Measurements from ENCODE around the gene LINC01488.

The LINC01488 gene

DNA sequence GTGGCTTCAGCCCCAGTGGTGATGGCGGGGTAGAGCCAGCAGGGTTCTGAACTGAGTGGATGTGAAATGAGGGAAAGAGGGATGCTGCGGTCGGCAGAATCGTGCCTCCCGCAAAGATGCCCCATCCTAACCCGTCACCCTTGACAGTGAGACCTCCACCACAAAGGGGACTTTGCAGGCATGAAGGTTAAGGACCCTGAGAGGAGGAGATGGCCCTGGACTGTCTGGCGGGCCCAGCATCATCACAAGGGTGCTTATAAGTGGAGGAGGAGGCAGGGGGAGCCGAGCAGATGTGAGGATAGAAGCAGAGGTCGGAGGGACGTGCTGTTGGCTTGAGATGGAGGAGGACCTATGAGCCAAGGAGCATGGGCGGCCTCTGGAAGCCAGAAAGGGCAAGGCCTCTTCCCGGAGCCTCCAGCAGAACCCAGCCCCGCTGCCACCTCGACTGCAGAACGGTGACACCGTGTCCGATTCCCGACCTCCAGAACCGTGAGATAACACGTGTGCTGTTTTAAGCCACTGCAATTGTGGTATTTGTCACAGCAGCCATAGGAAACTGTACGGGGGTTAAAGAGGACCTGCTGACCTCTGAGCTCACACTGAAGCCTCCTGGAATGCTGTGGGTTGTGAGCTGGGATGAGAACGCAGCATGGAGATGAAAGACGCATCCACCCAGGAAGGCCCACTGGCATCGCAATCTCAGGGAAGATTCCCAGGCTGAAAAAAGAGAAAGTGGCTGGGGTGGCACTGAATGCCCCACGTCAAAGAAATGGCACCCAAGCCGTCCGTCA is 10.9 kb downstream of the LINC01488 start:
- FAIRE-seq (no peak), DNase-seq (ENCODE audit: low spot score) (peak; percentile 41)

DNA sequence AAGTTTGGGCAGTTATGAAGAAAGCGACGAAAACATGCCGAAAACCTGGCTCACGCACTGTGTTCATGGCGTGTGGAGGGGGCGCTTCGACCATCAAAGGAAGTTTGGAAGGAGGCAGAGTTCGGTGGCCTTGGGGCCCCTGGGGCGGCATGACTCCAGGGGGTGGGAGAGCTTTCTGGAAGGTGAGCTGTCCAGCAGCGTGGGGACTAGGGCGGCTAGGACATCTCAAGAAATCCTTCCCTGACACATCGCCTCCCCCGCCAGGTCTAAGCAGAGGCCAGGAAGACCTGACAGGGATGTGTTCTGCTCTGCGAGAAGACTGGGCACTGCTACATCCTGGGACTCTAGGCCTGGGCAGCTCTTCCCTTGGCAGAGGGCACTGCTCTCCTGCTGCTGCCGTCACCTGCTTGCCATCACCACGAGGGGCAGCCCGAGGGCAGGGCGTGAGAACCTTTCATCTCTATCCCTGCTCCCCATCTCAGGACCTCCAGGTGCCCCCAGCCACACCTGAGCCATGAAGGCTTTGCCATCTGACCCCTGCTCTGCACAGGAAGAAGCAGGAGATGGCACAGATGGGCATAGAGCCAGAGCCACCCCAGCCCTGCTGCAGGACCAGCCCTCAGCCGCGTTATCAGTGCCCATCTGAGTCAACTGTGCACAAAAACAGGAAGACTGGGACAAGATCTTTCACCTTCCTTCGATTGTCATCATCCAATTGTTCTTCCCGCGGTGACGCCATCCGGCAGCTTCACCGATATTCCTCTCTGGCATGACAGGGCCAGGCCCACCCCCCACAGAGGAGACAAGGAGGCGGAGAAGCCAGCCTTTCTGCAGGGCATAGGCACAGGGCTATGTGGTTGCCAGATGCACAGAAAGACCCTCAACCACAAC is 12.7 kb downstream of the LINC01488 start:
- no peak for DNase-seq (ENCODE audit: low spot score)
- no peak for FAIRE-seq

DNA sequence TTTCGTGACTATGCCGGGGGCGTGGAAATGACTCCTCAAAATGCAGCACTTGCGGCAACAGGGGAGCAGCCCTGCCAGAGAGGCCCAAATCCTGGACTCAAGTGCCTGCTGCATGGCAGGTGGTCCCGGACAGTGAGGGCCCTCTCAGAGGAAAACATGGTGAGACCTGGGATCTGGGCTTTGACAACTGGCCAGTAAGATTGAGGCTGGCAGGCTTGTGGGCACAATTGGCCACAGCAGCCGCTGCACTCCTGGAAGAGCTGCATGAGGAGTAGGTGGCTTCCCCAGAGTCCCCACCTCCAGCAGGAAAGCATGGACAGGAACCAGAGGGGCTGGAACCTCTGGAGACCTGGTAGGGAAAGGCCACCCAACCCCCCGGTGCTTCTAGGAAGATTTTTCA is 13.4 kb downstream of the LINC01488 start:
- FAIRE-seq (no peak), DNase-seq (ENCODE audit: low spot score) (no peak)

DNA sequence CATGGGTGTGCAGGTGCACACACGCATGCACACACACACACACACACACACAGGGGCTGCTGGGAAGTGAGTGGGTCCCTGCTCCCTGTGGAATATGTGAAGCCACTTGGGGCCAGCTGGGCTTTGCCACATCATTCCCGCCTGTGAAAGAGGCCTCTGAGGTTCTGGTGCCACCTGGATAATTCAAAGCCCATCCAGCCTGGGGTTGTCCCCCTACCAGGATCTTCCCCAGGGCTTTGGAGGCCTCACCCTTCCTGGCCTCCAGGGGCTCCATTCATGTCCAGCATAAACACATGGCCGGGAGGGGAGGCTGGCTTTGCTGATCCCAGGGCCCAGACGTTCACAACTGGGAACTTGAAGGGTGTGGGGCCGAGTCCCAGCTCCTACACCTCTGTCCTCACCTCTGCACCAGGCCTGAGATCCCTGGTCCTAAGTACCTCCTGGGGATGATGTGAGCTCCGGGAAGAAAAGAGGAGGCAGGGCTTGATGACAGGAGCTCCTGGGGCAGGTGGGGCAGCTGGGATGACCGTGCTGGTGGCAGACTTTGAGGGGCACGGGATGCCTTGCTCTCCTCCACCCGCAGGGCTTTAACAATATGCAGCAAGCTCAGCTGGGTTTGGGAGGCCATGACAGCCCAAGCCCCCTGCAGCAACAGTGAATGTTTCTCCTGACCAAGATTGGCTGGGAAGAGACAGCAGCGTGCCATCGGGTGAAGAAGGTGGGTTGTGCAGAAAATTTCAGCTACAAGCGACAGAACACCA is 14.2 kb downstream of the LINC01488 start:
- FAIRE-seq (no peak), DNase-seq (ENCODE audit: low spot score) (no peak)

DNA sequence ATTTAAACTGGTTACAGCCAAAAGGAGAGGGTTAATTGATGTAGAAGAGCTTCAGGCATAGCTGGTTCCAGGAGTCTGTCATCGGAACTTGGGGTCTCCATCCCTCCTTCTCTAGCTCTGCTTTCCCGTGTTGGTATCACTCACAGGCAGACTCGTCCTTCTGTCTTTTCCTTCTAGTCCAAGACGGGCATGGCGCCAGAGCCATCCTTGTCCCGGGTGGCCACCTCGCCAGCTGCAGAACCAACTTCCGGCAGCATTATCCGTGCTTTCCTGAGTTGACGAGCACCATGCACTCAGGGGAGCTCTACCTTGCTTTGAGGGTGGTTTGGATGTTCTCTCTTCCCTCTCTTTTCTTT is 14.7 kb downstream of the LINC01488 start:
- no peak for DNase-seq (ENCODE audit: low spot score)
- no peak for FAIRE-seq

DNA sequence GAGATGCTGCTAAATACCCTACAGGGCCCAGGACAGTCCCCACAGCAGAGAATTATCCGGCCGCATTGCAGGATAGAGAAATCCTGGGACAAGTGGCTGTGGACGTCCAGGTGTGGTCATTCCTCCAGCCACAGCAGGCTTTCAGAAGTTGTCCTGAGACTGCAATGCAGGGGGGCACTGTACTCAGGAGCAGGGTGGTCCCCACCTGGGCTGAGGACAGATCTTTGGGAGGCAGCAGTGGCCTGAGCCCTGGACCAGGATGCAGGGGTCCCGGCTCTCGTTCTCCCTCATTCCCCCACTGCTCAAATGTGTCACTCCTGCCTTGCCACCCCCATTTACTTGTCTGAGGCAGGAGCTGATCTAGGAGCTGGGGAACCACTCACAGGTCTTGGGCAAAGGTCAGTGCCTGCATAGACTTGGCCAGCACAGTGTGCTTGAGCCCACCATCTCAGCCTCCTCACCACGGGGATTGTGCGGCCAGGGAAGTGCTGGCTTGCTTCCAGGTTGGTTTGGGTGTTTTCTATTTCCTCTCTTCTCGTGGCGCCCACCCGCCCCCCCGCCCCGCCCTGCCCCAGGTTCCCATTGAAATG is 15.3 kb downstream of the LINC01488 start:
- FAIRE-seq (no peak), DNase-seq (ENCODE audit: low spot score) (no peak)

DNA sequence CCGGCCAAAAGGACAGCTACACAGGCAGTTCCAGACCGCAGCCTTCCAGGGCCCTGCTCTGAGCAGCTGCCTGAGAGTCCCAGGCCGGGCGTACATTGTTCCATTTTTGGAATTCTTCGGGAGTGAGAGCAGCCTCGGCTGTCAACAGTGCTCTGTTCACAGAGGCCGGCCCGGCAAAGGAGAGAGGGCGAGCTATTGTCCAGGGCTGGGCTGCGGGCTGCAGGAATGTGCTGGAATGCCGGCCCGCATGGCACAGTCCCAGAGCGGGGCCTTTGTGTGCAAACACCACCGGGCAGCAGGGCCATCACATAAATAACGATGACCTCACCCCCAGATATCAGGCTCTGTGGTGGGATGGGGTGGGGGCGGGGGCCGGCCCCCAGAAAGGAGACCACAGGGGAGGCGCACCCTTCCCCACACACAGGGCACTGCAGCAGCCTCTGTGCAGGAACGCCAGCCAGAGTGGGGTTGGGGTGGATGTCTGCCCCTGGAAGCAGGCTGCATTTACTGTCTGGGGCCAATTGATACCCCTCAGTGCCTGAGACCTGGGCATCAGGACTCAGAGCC is 15.8 kb downstream of the LINC01488 start:
- FAIRE-seq (peak; percentile 79), DNase-seq (ENCODE audit: low spot score) (peak; percentile 94)

DNA sequence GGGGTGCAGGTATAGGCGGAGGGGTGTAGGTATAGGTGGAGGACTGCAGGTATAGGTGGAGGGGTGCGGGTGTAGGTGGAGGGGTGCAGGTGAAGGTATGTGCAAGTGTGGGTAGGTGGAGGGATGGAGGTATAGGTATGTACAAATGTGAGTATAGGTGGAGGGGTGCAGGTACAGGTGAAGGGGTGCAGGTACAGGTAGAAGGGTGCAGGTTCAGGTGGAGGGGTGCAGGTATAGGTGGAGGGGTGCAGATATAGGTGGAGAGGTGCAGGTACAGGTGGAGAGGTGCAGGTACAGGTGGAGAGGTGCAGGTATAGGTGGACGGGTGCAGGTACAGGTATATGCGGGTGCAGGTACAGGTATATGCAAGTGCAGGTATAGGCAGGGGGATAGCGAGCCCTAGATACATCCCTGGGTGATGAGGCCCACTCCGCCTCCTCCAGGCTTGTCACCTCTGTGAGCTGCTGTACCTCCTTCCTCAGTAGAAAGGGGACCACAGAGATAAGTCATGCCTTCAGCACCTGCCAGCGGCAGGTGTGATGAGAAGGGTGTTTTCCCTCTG is 17.2 kb downstream of the LINC01488 start:
- no peak for DNase-seq (ENCODE audit: low spot score)
- no peak for FAIRE-seq

DNA sequence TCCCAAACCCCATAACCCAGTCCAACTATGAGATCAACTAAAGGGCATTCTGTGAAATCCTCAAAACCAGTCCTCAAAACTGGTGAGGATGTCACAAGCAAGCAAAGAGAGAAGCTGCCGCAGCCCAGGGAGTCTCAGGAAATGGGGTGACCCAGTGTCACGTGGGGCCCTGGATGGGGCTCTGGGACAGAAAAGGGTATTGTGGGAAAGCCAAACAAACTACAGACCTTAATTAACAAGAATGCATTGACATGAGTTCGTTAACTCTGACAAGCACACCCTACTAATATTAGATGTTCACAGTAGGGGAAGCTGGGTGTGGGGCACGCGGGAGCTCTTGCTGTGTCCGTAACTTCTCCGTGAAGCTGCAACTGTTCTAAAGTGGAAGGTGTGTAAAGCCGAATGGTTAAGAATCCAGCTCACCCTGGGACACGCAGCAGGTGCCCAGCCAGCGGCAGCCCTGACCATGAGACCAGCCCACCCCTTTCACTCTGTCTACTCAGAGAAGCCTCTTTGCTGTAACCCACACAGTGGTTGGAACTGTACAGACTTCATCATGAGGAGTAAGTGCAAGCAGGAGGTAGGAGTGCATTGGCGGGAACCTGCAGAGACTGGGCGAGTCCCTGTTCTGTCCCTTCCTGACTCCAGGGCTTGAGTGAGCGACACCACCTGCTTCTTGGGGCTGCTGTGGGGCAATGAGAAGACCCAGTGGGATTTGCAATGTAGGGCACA is 17.9 kb downstream of the LINC01488 start:
- FAIRE-seq, result no peak
- DNase-seq (ENCODE audit: low spot score), result no peak

DNA sequence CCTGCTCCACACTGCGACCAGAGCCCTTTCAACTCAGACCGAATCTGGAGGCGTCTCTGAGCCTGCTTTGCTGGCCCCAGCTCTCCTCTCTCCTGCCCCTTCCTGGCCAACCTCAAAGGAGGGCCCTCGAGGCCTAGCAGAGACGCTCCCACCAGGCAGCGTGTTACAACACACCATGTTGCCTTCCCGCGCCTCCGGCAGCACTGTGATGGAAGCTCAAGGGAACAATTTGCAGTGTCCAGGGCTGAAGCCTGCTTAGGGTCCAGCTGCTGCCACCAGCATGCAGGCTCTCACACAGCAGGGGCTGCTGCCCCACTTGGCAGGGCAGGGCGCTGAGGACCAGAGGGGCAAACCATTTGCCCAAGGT is 18.4 kb downstream of the LINC01488 start:
- FAIRE-seq, result no peak
- no peak for DNase-seq (ENCODE audit: low spot score)

DNA sequence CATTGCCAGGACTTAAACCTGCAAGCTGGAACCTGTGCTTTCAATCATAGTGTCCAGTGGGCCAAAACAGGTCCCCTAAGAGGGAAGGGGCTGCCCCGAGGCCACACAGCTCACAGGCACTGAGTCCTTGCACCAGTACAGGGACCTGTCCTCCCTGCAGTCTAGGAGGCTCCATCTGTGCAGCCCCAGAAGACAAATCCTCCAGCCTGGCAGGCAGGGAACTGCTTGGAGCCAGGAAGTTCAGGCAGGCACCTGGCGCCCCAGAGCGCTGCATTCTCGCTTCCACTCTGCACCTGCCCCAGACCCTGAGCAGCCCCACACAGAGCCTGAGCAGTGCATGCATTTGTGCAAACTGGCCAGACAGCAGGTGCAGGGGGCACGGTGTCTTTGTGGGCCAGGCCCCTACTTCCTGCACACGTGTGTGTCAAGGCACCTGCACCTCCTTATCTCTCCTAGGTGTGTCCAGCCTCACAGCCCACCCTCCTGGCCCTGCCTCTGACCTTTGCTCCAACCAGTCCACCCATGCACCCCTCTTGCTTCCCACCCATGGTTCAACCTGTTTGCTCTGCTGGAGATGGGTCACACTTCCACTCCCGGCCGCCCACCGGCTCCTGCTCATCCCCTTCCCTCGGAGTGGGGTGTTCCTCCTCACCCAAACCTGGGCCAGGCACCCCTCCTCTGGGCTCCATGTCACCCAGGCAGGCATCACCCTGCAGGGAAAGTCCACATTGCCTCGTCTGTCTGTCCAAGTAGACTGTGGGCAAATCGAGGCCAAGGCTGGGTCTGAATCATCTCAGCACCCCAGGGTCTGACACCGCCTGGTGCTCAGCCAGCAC is 19.0 kb downstream of the LINC01488 start:
- no peak for FAIRE-seq
- no peak for DNase-seq (ENCODE audit: low spot score)

DNA sequence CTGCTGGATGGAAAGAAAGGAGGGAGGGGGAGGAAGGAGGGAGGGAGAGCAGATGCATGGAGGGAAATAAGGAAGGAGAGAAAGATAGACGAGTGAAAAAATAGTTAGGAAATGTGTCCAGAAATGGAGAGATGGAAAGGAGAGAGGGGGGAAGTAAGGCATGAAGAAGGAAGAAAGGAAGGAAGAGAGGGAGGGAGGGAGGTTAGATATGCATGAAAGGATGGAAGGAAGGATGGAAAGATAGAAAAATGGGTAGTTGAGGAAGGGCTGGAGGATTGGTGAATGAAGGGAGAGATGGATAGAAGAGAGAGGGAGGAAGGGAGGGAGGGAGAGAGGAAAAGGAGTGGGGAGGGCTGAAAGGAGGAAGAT is 19.6 kb downstream of the LINC01488 start:
- FAIRE-seq, result no peak
- no peak for DNase-seq (ENCODE audit: low spot score)

DNA sequence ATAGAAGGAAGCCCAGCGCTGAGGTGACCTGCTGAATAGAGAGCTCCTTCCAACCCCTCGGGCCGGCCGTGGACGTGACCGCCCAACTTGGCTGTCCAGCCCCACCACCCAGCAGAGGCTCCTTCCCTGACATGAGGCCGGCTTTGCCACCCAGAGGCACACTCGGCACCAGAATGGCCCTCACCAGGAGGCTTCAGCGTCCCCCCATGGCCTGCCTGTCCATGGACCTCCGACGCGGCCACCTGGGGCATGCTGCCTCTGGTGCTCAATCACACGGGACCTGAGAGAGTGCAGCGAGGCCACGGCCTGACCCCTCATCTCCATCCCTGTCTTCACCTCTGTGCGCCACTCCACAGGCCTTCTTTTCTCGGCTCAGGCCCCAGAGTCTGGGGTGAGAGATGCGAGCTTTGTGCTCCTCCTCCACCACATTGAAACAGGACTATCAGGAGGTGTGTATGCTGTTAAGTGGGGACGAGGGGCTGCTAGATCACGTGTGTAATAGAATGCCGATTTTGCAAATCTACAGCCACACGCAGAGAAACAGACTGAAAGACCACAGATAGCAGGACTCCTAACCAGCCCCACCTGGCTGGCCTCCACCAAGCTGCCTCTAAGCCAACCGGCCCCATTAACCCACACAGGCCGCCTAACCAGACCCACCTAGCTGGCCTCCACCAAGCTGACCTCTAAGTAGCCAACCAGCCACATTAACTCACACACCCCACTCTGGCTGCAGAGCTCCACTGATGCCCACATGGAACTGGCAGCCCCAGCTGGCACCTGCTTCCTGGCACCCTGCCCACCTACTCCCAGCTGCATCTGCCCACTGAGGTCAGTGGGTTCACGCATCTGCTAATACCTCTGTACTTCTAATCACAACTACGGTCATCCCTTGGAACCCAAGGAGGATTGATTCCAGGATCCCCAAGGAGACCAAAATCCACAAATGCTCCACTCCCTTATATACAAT is 20.7 kb downstream of the LINC01488 start:
- FAIRE-seq, result no peak
- no peak for DNase-seq (ENCODE audit: low spot score)

DNA sequence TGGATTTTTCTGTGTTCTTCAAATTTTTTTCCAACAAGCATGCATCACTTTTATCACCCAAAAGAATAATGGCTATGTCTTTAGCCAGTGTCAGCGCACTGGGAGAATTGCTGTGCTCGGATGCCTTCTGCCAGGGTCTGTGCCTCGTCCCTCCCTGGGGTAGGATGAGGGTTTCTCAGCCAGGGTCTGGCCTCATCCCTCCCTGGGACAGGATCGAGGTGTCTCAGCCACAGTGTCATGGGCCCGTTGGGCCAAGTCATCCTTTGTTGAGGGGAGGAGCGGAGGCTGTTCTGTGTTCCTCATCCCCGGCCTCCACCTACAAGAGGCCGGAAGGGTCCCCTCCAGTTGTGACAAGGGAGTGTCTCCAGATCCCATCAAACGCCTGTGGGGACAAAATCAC is 22.7 kb downstream of the LINC01488 start:
- FAIRE-seq, result no peak

DNA sequence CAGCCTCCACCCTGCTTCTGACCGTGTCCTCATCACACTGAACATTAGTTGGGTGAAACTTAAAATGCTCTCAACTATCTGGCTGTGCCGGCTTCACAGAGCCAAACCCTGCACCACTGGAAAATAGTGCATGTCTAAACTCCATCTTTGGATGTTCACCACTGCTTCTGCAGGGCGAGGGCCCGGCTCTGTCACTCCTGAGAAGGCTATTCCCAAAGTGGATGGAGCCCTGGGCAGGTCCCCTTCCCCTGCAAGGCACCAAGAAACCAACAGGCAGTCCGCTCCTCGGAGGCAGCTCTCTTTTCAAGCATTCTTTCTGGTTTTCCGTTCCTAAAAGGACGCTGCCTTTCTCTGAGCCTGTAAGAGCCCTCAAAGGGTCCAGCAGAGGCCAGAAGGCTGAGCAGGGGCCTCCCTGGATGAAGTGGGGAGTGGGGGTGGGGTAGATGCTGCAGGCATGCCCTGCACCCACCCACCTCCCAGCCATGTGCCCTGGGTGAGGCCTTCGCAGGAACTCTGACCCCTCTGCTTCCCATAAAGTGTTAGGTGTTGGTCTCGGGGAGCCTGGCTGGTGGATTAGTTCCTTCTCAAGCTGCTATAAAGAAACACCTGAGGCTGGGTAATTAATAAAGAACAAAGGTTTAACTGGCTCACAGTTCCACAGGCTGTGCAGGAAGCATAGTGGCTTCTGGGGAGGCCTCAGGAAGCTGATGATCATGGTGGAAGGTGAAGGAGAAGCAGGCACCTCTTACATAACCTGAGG is 23.3 kb downstream of the LINC01488 start:
- no peak for DNase-seq (ENCODE audit: low spot score)
- FAIRE-seq, result no peak

More for the DNA sequence above, 22.7 kb downstream of the LINC01488 start:
- DNase-seq (ENCODE audit: low spot score), result no peak

DNA sequence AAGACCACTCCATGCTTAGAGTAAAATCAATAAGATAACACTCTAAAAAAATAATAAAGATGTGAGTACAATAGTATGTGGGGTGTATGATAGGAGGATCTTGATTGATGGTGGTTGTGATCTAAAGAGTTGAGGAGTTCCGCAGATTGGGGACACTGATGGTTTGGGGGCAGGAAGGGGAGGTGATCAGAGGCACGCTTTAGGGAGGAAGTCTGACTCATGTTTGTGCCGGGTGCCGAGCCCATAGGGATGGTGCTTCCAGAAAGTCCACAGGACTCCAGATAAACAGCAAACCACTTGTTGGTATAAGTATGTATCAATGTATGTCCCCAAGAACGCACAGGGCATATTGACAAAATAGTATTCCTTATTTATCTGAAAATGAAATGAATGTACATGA is 27.5 kb downstream of the LINC01488 start:
- FAIRE-seq (no peak), DNase-seq (ENCODE audit: low spot score) (no peak)

DNA sequence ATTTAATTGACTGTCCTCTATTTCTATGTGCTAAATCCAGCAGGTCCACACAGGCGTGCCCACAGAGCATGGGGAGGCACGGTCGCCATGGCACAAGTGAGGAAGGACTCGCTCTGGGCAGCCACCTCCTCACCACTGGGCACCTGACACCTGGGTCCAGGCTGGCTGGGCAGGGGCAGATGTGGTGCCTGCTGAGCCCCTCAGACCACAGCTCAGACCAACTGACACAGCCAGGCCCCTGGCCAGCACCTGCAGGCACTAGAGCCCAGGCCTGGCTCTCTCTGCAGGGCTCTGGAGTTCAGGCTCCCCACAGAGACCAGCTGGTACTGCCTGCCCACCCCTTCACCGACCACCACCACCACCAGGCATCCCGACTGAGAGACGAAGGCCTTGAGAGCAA is 27.9 kb downstream of the LINC01488 start:
- FAIRE-seq (no peak), DNase-seq (ENCODE audit: low spot score) (no peak)
